K562 (cell line): Measurements from ENCODE around the gene VSIG10L. TPM values are rescaled to one million over a fixed set of nuclear protein-coding genes. Genes with fewer than 3 reads are reported as not detected.

Experiments
- ARNT ChIP-seq, 2 experiments: fragments of 450-650 bp; IDR thresholded peaks; 2 replicates each; pipeline ENCODE4 v1.6.1; 2016; ENCODE audit warnings: mild to moderate bottlenecking in 1 of 2
- BRF1 ChIP-seq: IDR thresholded peaks from 3 replicates; pipeline ENCODE4 v1.6.1; 2011; ENCODE audit warnings: borderline replicate concordance, mild to moderate bottlenecking; ENCODE audit not compliant: insufficient read length; ENCODE audit errors: extremely low read depth
- EP400 ChIP-seq: fragments of 450-650 bp; IDR thresholded peaks from 2 replicates; pipeline ENCODE4 v1.6.1; 2017; ENCODE audit warnings: antibody characterized with exemption, mild to moderate bottlenecking, moderate library complexity
- ETV5 ChIP-seq: sonication (generic); formaldehyde crosslinking; IDR thresholded peaks from 2 replicates; pipeline ENCODE4 v1.4.0; 2020; ENCODE audit warnings: low read depth, mild to moderate bottlenecking, missing genetic modification reagents
- FIP1L1 ChIP-seq: fragments of 200-400 bp; formaldehyde crosslinking; IDR thresholded peaks from 2 replicates; pipeline ENCODE4 v1.6.1; 2018; ENCODE audit warnings: mild to moderate bottlenecking, low read depth, low read length; ENCODE audit not compliant: poor library complexity, severe bottlenecking
- HDAC2 ChIP-seq: fragments of 450-650 bp; IDR thresholded peaks from 2 replicates; pipeline ENCODE4 v1.6.1; 2016; ENCODE audit warnings: mild to moderate bottlenecking
- KLF6 ChIP-seq: fragments of 250-450 bp; sonication (Bioruptor Pico); IDR thresholded peaks from 2 replicates; pipeline ENCODE4 v1.4.0; 2020; ENCODE audit warnings: mild to moderate bottlenecking, moderate library complexity, borderline replicate concordance
- MCM7 ChIP-seq, 2 experiments: fragments of 450-650 bp; IDR thresholded peaks; 2 replicates each; pipeline ENCODE4 v1.6.1; 2016 to 2018
- MIER1 ChIP-seq: fragments of 450-650 bp; IDR thresholded peaks from 2 replicates; pipeline ENCODE4 v1.6.1; 2016; ENCODE audit warnings: antibody characterized with exemption, mild to moderate bottlenecking, low read depth
- NFIC ChIP-seq: fragments of 450-650 bp; IDR thresholded peaks from 2 replicates; pipeline ENCODE4 v1.6.1; 2017; ENCODE audit warnings: mild to moderate bottlenecking, inconsistent platforms
- NFXL1 ChIP-seq: fragments of 450-650 bp; formaldehyde crosslinking; IDR thresholded peaks from 2 replicates; pipeline ENCODE4 v1.4.0; 2021; ENCODE audit warnings: mild to moderate bottlenecking
- PHF21A ChIP-seq: fragments of 450-650 bp; IDR thresholded peaks from 2 replicates; pipeline ENCODE4 v1.6.1; 2017; ENCODE audit warnings: low read depth, borderline replicate concordance
- PRPF4 ChIP-seq: fragments of 200-400 bp; formaldehyde crosslinking; IDR thresholded peaks from one replicate; pipeline ENCODE4 v1.6.1; 2017; ENCODE audit warnings: low read length, low read depth, mild to moderate bottlenecking; ENCODE audit not compliant: insufficient read depth, poor library complexity, severe bottlenecking
- RFX5 ChIP-seq: IDR thresholded peaks from 2 replicates; pipeline ENCODE4 v1.6.1; 2011; ENCODE audit warnings: low read depth, mild to moderate bottlenecking, improper control_type of control experiment, low read length
- SREBF1 ChIP-seq: fragments of 150-350 bp; IDR thresholded peaks from 2 replicates; pipeline ENCODE4 v1.6.1; 2014; ENCODE audit warnings: antibody characterized with exemption, low read depth, low read length, borderline replicate concordance
- TFAM ChIP-seq: fragments of 250-450 bp; sonication (Bioruptor Pico); conservative IDR thresholded peaks from 2 replicates; pipeline ENCODE4 v1.5.0; 2021; ENCODE audit warnings: mild to moderate bottlenecking, moderate library complexity
- TRIM24 ChIP-seq, 2 experiments: fragments of 450-650 bp; IDR thresholded peaks; 2 replicates each; pipeline ENCODE4 v1.6.1; 2016
- ZNF232 ChIP-seq: sonication (generic); formaldehyde crosslinking; IDR thresholded peaks from 2 replicates; pipeline ENCODE4 v1.8.0; 2022; ENCODE audit warnings: mild to moderate bottlenecking, missing genetic modification reagents
- ZNF551 ChIP-seq: fragments of 250-450 bp; sonication (Bioruptor Pico); IDR thresholded peaks from 2 replicates; pipeline ENCODE4 v1.5.0; 2021; ENCODE audit warnings: mild to moderate bottlenecking, moderate library complexity
- polyA plus RNA-seq, 8 experiments: library from polyadenylated mRNA; depleted of rRNA in 4 of 8; stranded (reverse) in 5 of 8; unstranded in 3 of 8; fragments of >200 nt; fragmentation: Nextera tagmentation in 2 of 8; fragmentation: Illumina TruSeq in 1 of 8; extraction: Ambion mirVana in 2 of 8; extraction: Trizol in 1 of 8; gene quantifications; 2 replicates each; pipeline versions ENCODE4 v1.2.1 to v1.2.3, GENCODE V29; 2011 to 2014; ENCODE audit warnings: inconsistent platforms in 1 of 8, missing spikeins in 1 of 8
- total RNA-seq, 7 experiments: library from RNA; depleted of rRNA in 6 of 7; stranded (reverse); fragments of >200 nt in 6 of 7; fragmentation: Illumina TruSeq in 2 of 7; extraction: Trizol in 2 of 7; gene quantifications; 2 replicates each; pipeline versions ENCODE4 v1.2.1 to v1.2.3, GENCODE V29; 2011 to 2021; ENCODE audit warnings: low replicate concordance in 1 of 7
- TF ChIP-seq, protein P1 (sequence below): fragments of 450-650 bp; IDR thresholded peaks from 2 replicates; pipeline ENCODE4 v1.6.1; 2016; ENCODE audit warnings: missing biosample characterization, missing genetic modification characterization
- TF ChIP-seq, protein P2 (sequence below): fragments of 250-450 bp; sonication (Bioruptor Pico); IDR thresholded peaks from 2 replicates; pipeline ENCODE4 v1.5.0; 2021; ENCODE audit warnings: mild to moderate bottlenecking, moderate library complexity
- TF ChIP-seq, protein P3 (sequence below): sonication (generic); formaldehyde crosslinking; IDR thresholded peaks from 2 replicates; pipeline ENCODE4 v1.8.1; 2023; ENCODE audit warnings: mild to moderate bottlenecking, missing genetic modification reagents, moderate library complexity
- TF ChIP-seq, protein P4 (sequence below): sonication (generic); formaldehyde crosslinking; IDR thresholded peaks from 2 replicates; pipeline ENCODE4 v1.5.0; 2020; ENCODE audit warnings: missing genetic modification reagents

Gene VSIG10L
- total and polyA plus RNA-seq, 9 of the 15 experiments (the other 6 are each of a cell fraction or from before 2014, with no cell fraction given): 1.1 to 7.6 (median 2.2) TPM

DNA sequence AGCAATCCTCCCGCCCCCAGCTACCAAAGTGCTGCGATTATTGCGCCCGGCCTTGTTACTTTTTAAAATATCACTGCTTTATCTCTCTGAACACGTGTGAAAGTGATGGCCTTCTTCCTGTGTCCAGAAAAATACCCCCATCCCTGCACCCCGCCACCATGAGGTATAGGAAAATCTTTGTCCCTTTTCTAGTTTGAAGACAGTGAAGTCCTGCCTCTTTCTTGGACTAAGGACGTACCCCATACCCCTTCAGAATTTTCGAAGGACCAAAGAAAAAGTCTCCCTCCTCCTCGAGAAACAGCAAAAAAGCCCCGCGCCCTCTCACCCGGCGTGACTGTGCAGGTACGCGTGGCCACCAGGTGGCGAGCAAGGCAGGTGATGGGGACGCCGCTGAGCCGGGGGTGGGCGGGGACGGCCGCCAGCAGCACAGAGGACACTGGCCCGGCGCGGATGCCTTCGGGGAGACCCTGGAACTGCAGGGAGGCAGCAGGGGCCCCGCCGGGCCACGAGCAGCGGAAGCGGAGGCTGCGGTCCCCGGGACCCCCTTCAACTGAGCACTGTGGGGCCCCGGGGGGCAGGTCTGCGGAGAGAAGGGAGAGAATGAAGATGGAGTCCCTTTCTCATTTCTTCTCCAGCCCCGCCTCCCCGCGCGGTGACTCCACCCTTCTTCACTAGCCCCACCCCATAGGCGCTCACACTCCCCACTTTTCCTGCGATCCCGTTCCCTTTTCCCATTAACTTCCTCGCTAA lies 3.2 kb downstream of the VSIG10L start (continued):
- TF ChIP-seq, protein P1, sequence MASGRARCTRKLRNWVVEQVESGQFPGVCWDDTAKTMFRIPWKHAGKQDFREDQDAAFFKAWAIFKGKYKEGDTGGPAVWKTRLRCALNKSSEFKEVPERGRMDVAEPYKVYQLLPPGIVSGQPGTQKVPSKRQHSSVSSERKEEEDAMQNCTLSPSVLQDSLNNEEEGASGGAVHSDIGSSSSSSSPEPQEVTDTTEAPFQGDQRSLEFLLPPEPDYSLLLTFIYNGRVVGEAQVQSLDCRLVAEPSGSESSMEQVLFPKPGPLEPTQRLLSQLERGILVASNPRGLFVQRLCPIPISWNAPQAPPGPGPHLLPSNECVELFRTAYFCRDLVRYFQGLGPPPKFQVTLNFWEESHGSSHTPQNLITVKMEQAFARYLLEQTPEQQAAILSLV (tag): no peak
- TF ChIP-seq, protein P2, sequence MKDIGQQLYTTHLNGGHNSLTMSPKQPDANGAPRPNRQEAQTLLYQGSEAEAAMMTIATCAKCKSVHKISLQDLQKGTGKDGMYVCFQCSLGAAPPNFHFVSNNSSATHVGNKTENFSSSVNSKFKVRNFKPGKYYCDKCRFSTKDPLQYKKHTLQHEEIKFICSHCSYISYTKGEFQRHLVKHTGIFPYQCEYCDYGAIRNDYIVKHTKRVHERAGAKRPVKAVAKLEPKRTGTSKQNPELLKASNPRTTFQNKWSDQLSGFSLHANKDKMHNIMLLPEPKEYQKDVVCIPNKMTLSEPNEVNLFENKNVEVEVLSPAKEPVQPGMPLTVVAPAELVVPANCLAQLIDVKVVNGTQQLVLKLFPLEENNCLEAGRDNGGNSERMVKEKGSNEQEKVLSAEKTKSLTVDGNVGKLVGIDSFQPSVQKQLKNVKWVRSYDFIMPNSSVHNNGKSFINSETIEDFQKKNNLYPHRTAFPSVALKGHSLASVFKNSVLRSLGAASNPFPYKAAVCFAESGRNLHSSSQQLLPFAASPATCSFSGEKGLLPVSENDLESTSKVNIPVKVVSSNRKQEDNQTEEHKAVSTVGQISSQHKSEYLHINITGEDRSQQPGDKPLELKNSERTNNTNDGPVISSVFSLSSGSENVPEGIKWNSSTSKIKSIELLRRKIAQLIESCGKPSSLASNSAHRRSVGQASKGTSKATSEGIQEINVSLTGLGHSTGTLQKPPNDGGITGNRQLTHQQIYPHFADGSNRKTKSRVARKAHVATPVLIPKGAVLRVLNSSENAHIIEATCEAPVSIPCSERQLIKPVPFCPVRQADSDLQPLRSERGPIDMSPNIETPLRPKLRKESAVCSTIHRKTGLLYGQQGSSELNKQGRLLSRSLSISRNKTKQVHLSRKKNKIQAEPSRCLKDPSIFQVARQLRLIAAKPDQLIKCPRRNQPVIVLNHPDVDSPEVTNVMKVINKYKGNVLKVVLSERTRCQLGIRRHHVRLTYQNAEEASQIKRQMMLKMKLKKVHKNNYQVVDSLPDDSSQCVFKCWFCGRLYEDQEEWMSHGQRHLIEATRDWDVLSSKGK (CRISPR knock-in tag): no peak
- TF ChIP-seq PRPF4: no peak
- TF ChIP-seq ETV5 (CRISPR knock-in tag): peak; percentile 51; the same call in 1 of the 2 replicates
- TF ChIP-seq ZNF232 (CRISPR knock-in tag): no peak
- TF ChIP-seq, protein P3, sequence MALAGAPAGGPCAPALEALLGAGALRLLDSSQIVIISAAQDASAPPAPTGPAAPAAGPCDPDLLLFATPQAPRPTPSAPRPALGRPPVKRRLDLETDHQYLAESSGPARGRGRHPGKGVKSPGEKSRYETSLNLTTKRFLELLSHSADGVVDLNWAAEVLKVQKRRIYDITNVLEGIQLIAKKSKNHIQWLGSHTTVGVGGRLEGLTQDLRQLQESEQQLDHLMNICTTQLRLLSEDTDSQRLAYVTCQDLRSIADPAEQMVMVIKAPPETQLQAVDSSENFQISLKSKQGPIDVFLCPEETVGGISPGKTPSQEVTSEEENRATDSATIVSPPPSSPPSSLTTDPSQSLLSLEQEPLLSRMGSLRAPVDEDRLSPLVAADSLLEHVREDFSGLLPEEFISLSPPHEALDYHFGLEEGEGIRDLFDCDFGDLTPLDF (CRISPR knock-in tag): 0 out of 2 replicates have a peak, but pooled peaks have one; percentile 16
- TF ChIP-seq TFAM (CRISPR knock-in tag): no peak
- TF ChIP-seq ZNF551 (CRISPR knock-in tag): no peak
- TF ChIP-seq TRIM24 (IDR thresholded peaks at IDR 0.05): peak in 1 of 2 experiments; percentile 53; a peak in 1 of 4 replicates
- 0 out of 2 replicates have a peak, but pooled peaks have one; percentile 22 for TF ChIP-seq PHF21A
- no peak for TF ChIP-seq KLF6 (CRISPR knock-in tag)
- no peak for TF ChIP-seq BRF1
- TF ChIP-seq, protein P4, sequence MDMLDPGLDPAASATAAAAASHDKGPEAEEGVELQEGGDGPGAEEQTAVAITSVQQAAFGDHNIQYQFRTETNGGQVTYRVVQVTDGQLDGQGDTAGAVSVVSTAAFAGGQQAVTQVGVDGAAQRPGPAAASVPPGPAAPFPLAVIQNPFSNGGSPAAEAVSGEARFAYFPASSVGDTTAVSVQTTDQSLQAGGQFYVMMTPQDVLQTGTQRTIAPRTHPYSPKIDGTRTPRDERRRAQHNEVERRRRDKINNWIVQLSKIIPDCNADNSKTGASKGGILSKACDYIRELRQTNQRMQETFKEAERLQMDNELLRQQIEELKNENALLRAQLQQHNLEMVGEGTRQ (CRISPR knock-in tag): no peak
- 0 out of 2 replicates have a peak, but pooled peaks have one; percentile 24 for TF ChIP-seq NFIC
- TF ChIP-seq FIP1L1: no peak
- no peak for TF ChIP-seq MCM7 (IDR thresholded peaks at IDR 0.05)
- peak; percentile 68 to 85; a peak in 2 of 4 replicates for TF ChIP-seq ARNT (IDR thresholded peaks at IDR 0.05)
- TF ChIP-seq RFX5: no peak
- no peak for TF ChIP-seq SREBF1
- no peak for TF ChIP-seq NFXL1
- TF ChIP-seq MIER1: peak; percentile 65
- peak; percentile 72; the same call in 1 of the 2 replicates for TF ChIP-seq HDAC2
- peak; percentile 87 for TF ChIP-seq EP400
